Gastrocnemius medialis (tissue), 4 donors: Measurements from ENCODE around the gene NFILZ. TPM values are rescaled to one million over a fixed set of nuclear protein-coding genes. Genes with fewer than 3 reads are reported as not detected.
A peak's percentile ranks its signal among the peaks of the same experiment; 100 is the strongest.

Experiments
- ATAC-seq, 2 donors: fragments of 150-250 bp; one replicate each; pipeline ENCODE4 v1.9.1; 2016
- DNase-seq, 2 donors: peaks; one replicate each; pipeline ENCODE4 v3.0.0-alpha.2; 2019
- H3K27ac ChIP-seq, 4 donors: fragments of 200-600 bp; sonication (generic); 1 replicate in 1 of 4; 2 replicates in 3 of 4; pipeline ENCODE4 v1.5.1; 2016 to 2018; ENCODE audit warnings: mild to moderate bottlenecking in 2 of 4, moderate library complexity in 1 of 4
- H3K27me3 ChIP-seq, 3 donors: fragments of 200-600 bp; sonication (generic) in 2 of 3; 1 replicate in 1 of 3; 2 replicates in 2 of 3; pipeline versions ENCODE4 v1.5.1 to v1.6.0; 2016 to 2019; ENCODE audit warnings: mild to moderate bottlenecking in 1 of 3, moderate library complexity in 1 of 3
- H3K36me3 ChIP-seq, 2 donors: fragments of 200-600 bp; sonication (generic) in 1 of 2; one replicate each; pipeline ENCODE4 v1.5.1; 2017 to 2018
- H3K4me1 ChIP-seq, 2 donors: fragments of 200-600 bp; sonication (generic) in 1 of 2; one replicate each; pipeline ENCODE4 v1.5.1; 2016 to 2017; ENCODE audit warnings: mild to moderate bottlenecking in 2 of 2
- H3K4me3 ChIP-seq, 4 donors: fragments of 200-600 bp; sonication (generic) in 3 of 4; 1 replicate in 1 of 4; 2 replicates in 3 of 4; pipeline ENCODE4 v1.5.1; 2016 to 2019; ENCODE audit warnings: mild to moderate bottlenecking in 2 of 4
- H3K9me3 ChIP-seq, 3 donors: fragments of 200-600 bp; sonication (generic) in 2 of 3; 1 replicate in 1 of 3; 2 replicates in 2 of 3; pipeline ENCODE4 v1.5.1; 2016 to 2019
- POLR2A ChIP-seq, 2 donors: fragments of 450-650 bp; IDR thresholded peaks; one replicate each; pipeline ENCODE4 v1.6.1; 2017; ENCODE audit warnings: antibody characterized with exemption in 2 of 2, mild to moderate bottlenecking in 2 of 2, moderate library complexity in 2 of 2
- in situ Hi-C, 4 donors: fragments of 200-750 bp; cut with MboI; loops; one replicate each; pipeline versions ENCODE4 v1.15.0 to v1.8.0; 2017; ENCODE audit warnings: low sequenced_read_pairs in 4 of 4
- intact Hi-C: fragments of 100-400 bp; cut with DNase I; formaldehyde crosslinking; loops from one replicate; pipeline ENCODE4 v1.15.1; 2023; ENCODE audit warnings: low total_unique reads
- total RNA-seq, 4 donors: library from RNA; depleted of rRNA; stranded (reverse); fragments of >200 nt; gene quantifications; one replicate each; pipeline versions ENCODE4 v1.1.0 to v1.2.3, GENCODE V29; 2016
- TF ChIP-seq, protein P1 (sequence below), 5 experiments: fragments of 450-650 bp in 3 of 5; fragments of 200-600 bp in 2 of 5; sonication (generic) in 2 of 5; IDR thresholded peaks in 4 of 5; conservative IDR thresholded peaks in 1 of 5; 1 replicate in 4 of 5; 2 replicates in 1 of 5; pipeline ENCODE4 v1.5.1; 2016 to 2019; ENCODE audit warnings: antibody characterized with exemption in 5 of 5, mild to moderate bottlenecking in 3 of 5, moderate library complexity in 3 of 5

Gene NFILZ
- total RNA-seq, 4 donors from 2014 or later: not detected

DNA sequence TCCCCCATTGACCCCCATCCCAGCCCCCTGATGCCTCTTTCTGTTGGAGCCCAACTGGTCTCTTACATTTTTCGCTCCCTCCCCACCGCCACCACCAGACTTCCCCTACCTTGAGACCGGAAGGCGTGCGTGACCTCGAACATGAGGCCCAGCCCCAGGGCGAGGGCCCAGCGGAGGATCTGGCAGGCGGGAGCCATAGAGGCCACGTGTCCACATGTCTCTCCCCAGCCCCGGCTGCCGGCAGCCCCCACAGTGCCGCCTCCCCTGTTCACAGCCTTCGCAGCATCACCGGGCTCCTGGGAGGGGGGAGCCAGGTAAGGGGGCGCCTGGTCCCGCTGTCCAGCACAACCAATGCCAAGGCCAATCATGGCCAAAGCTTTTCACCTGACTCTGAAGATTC is 24.9 kb upstream of the NFILZ start:
- no peak for DNase-seq
- in situ Hi-C loops (no loop called here), intact Hi-C loops (no loop called here)
- Histone ChIP-seq H3K27me3 (peaks cover 7 to 14% (median 9%) of the 10 kb centered on the region in 3 donors), H3K4me1 (peaks cover 0 to 4% of the 10 kb centered on the region in 2 donors), H3K4me3 (no peak overlapping the region), H3K9me3 (peaks cover 0 to 5% (median 0%) of the 10 kb centered on the region in 3 donors), H3K27ac (no peak overlapping the region), H3K36me3 (peaks cover 0 to 4% of the 10 kb centered on the region in 2 donors)
- no peak for ATAC-seq
- no peak for TF ChIP-seq POLR2A (IDR thresholded peaks at IDR 0.05)
- TF ChIP-seq, protein P1, sequence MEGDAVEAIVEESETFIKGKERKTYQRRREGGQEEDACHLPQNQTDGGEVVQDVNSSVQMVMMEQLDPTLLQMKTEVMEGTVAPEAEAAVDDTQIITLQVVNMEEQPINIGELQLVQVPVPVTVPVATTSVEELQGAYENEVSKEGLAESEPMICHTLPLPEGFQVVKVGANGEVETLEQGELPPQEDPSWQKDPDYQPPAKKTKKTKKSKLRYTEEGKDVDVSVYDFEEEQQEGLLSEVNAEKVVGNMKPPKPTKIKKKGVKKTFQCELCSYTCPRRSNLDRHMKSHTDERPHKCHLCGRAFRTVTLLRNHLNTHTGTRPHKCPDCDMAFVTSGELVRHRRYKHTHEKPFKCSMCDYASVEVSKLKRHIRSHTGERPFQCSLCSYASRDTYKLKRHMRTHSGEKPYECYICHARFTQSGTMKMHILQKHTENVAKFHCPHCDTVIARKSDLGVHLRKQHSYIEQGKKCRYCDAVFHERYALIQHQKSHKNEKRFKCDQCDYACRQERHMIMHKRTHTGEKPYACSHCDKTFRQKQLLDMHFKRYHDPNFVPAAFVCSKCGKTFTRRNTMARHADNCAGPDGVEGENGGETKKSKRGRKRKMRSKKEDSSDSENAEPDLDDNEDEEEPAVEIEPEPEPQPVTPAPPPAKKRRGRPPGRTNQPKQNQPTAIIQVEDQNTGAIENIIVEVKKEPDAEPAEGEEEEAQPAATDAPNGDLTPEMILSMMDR (IDR thresholded peaks at IDR 0.05 in 4 of 5, conservative IDR thresholded peaks at IDR 0.05 in 1 of 5): no peak

DNA sequence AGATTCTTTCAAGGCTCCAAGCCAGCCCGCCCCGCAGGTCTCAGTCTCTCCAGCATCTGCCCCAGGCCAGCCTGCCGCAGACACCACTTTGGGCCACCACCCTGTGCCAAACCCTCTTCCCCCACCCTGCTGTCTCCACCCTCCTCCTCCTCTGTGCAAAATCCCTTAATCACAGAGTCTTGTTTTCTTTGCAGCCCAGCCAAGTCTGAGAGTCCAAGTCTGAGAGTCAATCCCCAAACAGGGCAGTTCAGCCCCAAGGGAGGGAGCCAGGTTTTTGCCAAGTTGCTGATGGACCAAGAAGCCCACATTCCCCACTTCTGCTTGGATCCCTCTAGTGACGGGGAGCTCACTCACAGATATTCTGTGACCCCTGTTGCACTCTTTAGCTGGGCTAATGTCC is 23.0 kb upstream of the NFILZ start:
- ATAC-seq (no peak), DNase-seq (no peak)
- TF ChIP-seq, protein P1 (IDR thresholded peaks at IDR 0.05 in 4 of 5, conservative IDR thresholded peaks at IDR 0.05 in 1 of 5): no peak
- TF ChIP-seq POLR2A (IDR thresholded peaks at IDR 0.05): no peak
- Histone ChIP-seq H3K27me3 (peaks cover 7 to 14% (median 9%) of the 10 kb centered on the region in 3 donors), H3K27ac (no peak overlapping the region), H3K9me3 (peaks cover 0 to 5% (median 0%) of the 10 kb centered on the region in 3 donors), H3K4me1 (peaks cover 0 to 4% of the 10 kb centered on the region in 2 donors), H3K4me3 (no peak overlapping the region), H3K36me3 (peaks cover 0 to 4% of the 10 kb centered on the region in 2 donors)
- in situ Hi-C loops (no loop called here), intact Hi-C loops (no loop called here)

DNA sequence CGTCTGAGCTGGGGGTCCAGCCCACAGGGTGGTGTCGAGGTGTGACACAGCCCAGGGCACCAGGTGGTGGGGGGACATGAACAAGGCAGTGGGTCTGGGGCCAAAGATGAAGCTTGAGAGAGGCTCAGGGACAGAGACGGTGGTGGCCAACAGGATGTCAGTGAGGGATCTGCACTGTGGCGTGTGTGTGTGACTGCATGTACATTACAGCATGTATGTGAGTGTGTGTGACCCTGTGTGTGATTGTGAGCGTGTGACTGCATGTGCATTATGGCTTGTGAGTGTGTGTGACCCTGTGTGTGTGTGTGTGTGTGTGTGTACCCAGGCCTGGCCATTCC is 21.5 kb upstream of the NFILZ start:
- H3K4me3 ChIP-seq: peak overlapping the region in 3 of 4 donors; percentile 56 to 63 (median 62)
- TF ChIP-seq, protein P1 (IDR thresholded peaks at IDR 0.05 in 4 of 5, conservative IDR thresholded peaks at IDR 0.05 in 1 of 5): no peak
- TF ChIP-seq POLR2A (IDR thresholded peaks at IDR 0.05): no peak
- H3K27ac ChIP-seq: peak overlapping the region in 3 of 4 donors; percentile 61 to 73 (median 62)
- peaks cover 7 to 14% (median 9%) of the 10 kb centered on the region in 3 donors for H3K27me3 ChIP-seq
- in situ Hi-C loops: no loop called here
- peaks cover 0 to 4% of the 10 kb centered on the region in 2 donors for H3K4me1 ChIP-seq
- intact Hi-C loops: no loop called here
- DNase-seq (no peak), ATAC-seq (no peak)
- H3K36me3 ChIP-seq: peaks cover 0 to 4% of the 10 kb centered on the region in 2 donors
- H3K9me3 ChIP-seq: peaks cover 0 to 5% (median 0%) of the 10 kb centered on the region in 3 donors

DNA sequence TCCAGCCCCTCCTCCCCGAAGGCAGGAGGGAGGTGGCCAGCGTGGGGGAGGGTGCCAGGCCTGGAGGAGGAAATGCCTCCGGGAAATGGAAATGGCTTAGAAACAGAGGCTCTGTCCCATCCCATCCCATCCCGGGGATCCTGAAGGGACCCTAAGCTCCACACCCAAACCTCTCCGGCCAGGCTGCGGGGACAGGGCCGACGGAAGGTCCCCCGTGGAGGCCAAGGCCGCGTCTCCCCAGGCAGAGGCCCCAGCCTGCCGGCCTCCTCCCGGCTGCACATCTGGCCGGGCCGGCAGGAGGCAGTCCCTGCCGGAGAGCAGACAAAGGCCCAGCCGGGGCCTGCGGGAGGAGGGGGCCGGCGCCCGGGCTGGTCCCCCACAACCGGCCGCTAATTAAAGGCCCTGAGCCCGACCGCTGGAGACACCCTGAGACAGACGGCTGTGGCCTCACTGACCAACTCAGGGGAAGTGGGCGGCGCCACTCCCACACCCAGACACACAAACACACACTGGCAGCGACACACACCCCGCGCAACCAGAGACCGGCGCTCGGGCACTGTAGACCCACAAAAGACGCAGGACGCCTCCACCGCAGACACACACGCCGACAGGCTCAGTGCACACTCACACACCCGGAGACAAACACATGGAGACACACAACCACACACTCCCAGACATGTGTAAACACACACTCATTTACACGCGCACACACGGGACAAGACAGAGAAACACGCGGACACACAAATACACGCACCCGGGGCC is 21.0 kb upstream of the NFILZ start:
- TF ChIP-seq, protein P1 (IDR thresholded peaks at IDR 0.05 in 4 of 5, conservative IDR thresholded peaks at IDR 0.05 in 1 of 5): no peak
- TF ChIP-seq POLR2A (IDR thresholded peaks at IDR 0.05): no peak
- H3K9me3 ChIP-seq: peaks cover 0 to 5% (median 0%) of the 10 kb centered on the region in 3 donors
- ATAC-seq: no peak
- peaks cover 0 to 4% of the 10 kb centered on the region in 2 donors for H3K36me3 ChIP-seq
- H3K27ac ChIP-seq: peak overlapping the region; percentile 61 to 73 (median 63)
- in situ Hi-C loops: no loop called here
- H3K27me3 ChIP-seq: peaks cover 7 to 14% (median 9%) of the 10 kb centered on the region in 3 donors
- DNase-seq: no peak
- peaks cover 0 to 4% of the 10 kb centered on the region in 2 donors for H3K4me1 ChIP-seq
- peak overlapping the region; percentile 56 to 66 (median 62) for H3K4me3 ChIP-seq
- intact Hi-C loops: no loop called here
